Measurements from ENCODE around the gene TDRD1. TPM values are rescaled to one million over a fixed set of nuclear protein-coding genes. Genes with fewer than 3 reads are reported as not detected.

TDRD1 gene
- total and polyA plus RNA-seq, 10 of the 15 experiments (the other 5 are each of a cell fraction or from before 2014, with no cell fraction given) = 0.03 to 0.04 TPM; not detected in 8

GRCh38 chr10:114274616-114275453 is 95.7 kb downstream of the TDRD1 start:
- H3K36me3 ChIP-seq (ENCODE audit: control insufficient read depth in 2 of 2, insufficient read depth in 2 of 2, low read length in 1 of 2) = no peaks in the 10 kb centered on the region
- H3K9me3 ChIP-seq (replicated peaks; ENCODE audit: control insufficient read depth, insufficient read depth, low read length) = no peaks in the 10 kb centered on the region
- no peak overlapping the region for H3K27ac ChIP-seq (ENCODE audit: control insufficient read depth, insufficient read depth)
- ChIA-PET CTCF (no interaction called here), POLR2A (no interaction called here), RAD21 (ENCODE audit: unreplicated experiment) (no interaction called here), SMC1A (ENCODE audit: uncharacterized antibody, unreplicated experiment) (no interaction called here)
- DNase-seq (ENCODE audit: low read depth, low spot score) (no peak), FAIRE-seq (no peak), ATAC-seq (no peak)
- intact Hi-C loops (cut with micrococcal nuclease; ENCODE audit: unreplicated experiment) = no loop called here
- H2AFZ ChIP-seq (ENCODE audit: control insufficient read depth, low read depth, low read length) = no peak overlapping the region
- no peak overlapping the region for H3K4me3 ChIP-seq
- TF ChIP-seq ZNF274 (IDR thresholded peaks at IDR 0.05; ENCODE audit: insufficient read depth, insufficient read length) (no peak), BHLHE40 (IDR thresholded peaks at IDR 0.05; ENCODE audit: borderline replicate concordance in 1 of 2, low read depth in 2 of 2, low read length in 1 of 2) (no peak), MEF2A (IDR thresholded peaks at IDR 0.05; ENCODE audit: insufficient read depth, low read depth, low read length) (no peak), SMAD5 (IDR thresholded peaks at IDR 0.05; ENCODE audit: low read depth) (no peak), CHD2 (IDR thresholded peaks at IDR 0.05; ENCODE audit: borderline replicate concordance, low read depth, low read length) (no peak), RCOR1 (conservative IDR thresholded peaks at IDR 0.05; ENCODE audit: low read depth, low read length) (no peak), SREBF2 (IDR thresholded peaks at IDR 0.05; ENCODE audit: low read length) (no peak), TCF12 (IDR thresholded peaks at IDR 0.05; ENCODE audit: low read depth, low read length) (no peak)
- BruUV-seq (replicated peaks) = no TSS peak
- no peak overlapping the region for H3K9ac ChIP-seq (ENCODE audit: control insufficient read depth, insufficient read depth, low read length)
- in situ Hi-C loops (cut with MboI) = no loop called here
- H4K20me1 ChIP-seq (ENCODE audit: control insufficient read depth, insufficient read depth) = no peaks in the 10 kb centered on the region
- no peaks in the 10 kb centered on the region for H3K79me2 ChIP-seq (ENCODE audit: control insufficient read depth, insufficient read depth, low read length)
- H3K27me3 ChIP-seq (replicated peaks in 1 of 2; ENCODE audit: control insufficient read depth in 2 of 2, insufficient read depth in 2 of 2, low read length in 1 of 2) = peaks cover 0 to 7% of the 10 kb centered on the region in 2 experiments; a peak in 3 of 4 replicates
- H3K4me1 ChIP-seq (ENCODE audit: control insufficient read depth, insufficient read depth, low read length) = no peaks in the 10 kb centered on the region
- 48% methylated on average over 16 of the region's 16 CpGs for WGBS (ENCODE audit: insufficient coverage, insufficient replicate concordance, low lambda C conversion rate, missing lambda C conversion rate)
- H3K4me2 ChIP-seq (ENCODE audit: control insufficient read depth, insufficient read depth) = no peak overlapping the region
